GM21390 (cell line): ENCODE measurements around the gene SKA2.
"Not testable (repeated sequence)": the region's sequence is repeated elsewhere in the genome, so short reads cannot be mapped to it uniquely, and the experiment has no call there.

Experiments used
- ATAC-seq: cut with Tn5 transposase; IDR thresholded peaks from one replicate; pipeline ENCODE4 v1.9.1; 2021; ENCODE audit not compliant: unreplicated experiment

SKA2 gene

DNA sequence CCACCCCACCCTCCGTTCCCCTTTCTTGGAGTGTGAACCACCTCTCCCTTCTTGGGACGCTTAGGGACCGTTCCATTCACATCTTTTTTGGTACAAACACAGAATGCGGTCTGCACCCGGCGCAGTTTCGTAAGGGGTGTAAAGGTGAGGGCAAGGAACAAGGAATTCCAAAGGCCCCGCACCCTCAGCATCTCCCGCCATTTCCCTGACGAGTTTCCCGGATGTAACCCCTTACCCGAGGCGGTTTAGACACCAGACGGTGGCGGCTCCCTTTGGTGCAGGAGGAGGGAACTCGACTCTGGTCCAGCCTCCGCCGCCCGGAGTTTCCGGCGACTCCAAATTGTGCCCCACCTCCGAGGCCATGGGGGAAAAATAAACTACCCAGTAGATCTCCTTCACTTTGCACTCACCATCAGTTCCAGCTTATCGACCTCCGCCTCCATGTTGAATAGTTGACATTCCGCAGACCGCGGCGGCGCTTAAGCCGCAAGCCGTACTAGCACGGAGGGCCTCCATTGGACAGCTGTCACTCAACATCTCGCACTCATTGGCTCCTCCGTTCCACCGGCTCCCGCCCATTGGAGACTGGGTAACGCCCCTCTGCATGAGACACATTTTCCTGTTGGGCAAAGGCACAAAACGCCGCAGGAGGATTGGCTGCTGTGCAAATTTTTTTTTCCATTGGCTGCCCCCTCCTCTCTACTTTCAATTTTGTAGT is at the start of gene SKA2:
Gene SKA2 (minus strand): TSS at position 466 of the 718 bp plus-strand sequence. CDS start 23 bp downstream, at position 443.
- ATAC-seq: peak; percentile 76

DNA sequence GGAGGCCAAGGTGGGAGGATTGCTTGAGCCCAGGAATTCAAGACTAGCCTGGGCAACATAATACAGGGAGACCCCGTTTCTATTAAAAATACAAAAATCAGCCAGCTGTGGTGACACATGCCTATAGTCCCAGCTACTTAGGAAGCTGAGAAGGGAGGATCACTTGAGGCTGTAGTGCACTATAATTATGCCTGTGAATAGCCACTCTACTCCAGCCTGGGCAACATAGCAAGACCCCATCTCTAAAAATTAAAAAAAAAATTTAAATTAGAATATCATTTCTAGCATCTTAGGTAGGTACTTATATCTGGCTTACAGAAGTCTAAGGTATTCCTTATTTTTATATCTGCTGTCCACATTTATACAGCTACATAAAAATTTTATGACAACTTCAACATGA is 47.3 kb upstream of the SKA2 start:
- no peak for ATAC-seq

GRCh38 chr17:59199398-59199797 is 44.4 kb upstream of the SKA2 start:
- no peak for ATAC-seq

- no peak for ATAC-seq
Observed at GRCh38 chr17:59193336-59193862, 38.4 kb upstream of the SKA2 start.

DNA sequence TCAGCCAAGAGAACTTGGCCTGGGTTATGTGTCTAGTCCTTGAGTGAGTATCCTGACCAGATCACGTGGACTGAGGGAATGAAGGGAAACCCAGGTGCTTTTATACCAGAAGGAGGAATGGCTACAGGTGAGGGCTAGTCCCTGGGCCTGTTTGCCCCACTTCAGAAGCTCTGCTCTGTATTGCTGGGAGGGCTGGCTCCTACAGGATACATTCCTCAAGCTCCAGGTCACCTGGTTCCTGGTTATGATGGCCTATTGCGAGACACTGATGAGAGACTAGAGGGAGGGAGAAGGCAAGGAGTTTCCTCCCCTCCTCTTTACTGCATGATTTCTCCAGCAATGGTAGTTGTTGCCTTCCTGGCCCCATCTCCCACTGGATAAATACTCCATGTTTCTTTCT is 35.8 kb upstream of the SKA2 start:
- no peak for ATAC-seq

- no peak for ATAC-seq
Observed at GRCh38 chr17:59186850-59187249, 31.9 kb upstream of the SKA2 start.

GRCh38 chr17:59185997-59186396 is 31.0 kb upstream of the SKA2 start:
- ATAC-seq: no peak

DNA sequence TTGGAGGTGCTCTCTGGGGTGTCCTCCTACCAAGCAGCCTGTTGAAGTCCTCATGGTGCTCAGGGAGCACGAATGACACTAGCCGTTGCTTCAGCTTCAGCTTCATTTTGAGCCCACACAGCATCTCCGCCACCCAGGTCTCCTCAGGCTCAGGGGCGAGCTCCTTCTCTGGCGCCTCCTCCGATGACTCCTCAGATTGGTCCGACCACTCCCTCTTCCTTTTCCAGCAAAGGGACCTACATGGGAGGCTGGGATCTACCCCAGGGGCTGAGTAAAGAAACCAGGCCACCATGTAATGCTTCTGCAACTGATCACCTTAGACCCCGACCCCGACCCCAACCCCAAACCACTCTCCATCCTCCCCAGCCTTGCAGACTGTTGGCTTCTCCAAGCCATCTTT is 26.5 kb upstream of the SKA2 start:
- ATAC-seq: no peak

GRCh38 chr17:59180626-59181025 is 25.6 kb upstream of the SKA2 start:
- no peak for ATAC-seq

- not testable (repeated sequence) for ATAC-seq
Observed at GRCh38 chr17:59179601-59180000, 24.6 kb upstream of the SKA2 start.

- ATAC-seq: no peak
Observed at GRCh38 chr17:59178266-59178985, 23.4 kb upstream of the SKA2 start.

- ATAC-seq: no peak
Observed at GRCh38 chr17:59175076-59175475, 20.1 kb upstream of the SKA2 start.

DNA sequence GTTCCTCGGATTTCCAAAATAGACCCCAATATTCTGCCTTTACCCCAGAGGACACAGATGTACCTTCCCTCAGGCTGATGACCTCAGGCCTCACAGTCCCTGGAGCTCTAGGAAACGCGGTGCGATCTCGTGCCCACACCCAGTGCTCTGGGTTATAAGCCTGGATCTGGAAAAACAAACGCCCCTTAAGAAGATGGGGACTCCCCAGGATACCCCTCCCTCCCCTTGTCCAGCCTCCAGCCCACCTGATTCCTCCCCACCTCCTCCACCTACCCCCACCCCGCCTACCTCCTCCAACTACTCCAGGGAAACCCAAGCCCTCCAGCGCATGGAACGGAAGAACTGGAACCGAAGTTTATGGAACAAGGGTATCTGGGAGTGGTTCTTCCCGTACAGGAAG is 19.7 kb upstream of the SKA2 start:
- ATAC-seq: no peak

DNA sequence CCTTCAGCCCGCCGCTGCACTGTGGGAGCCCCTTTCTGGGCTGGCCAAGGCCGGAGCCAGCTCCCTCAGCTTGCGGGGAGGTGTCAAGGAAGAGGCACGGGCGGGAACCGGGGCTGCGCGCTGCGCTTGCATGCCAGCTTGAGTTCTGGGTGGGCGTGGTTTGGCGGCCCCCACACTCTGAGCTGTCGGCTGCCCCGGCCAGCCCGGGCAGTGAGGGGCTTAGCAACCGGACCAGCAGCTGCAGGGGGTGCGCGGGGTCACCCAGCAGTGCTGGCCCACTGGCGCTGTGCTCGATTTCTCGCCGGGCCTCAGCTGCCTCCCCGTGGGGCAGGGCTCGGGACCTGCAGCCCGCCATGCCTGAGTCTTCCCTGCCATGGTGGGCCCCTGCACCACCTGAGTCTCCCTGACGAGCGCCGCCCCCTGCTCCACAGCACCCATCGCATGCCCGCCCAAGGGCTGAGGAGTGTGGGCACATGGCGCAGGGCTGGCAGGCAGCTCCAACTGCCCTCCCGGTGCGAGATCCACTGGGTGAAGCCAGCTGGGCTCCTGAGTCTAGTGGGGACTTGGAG is 17.5 kb upstream of the SKA2 start:
- ATAC-seq: no peak

GRCh38 chr17:59167571-59168001 is 12.6 kb upstream of the SKA2 start:
- no peak for ATAC-seq

DNA sequence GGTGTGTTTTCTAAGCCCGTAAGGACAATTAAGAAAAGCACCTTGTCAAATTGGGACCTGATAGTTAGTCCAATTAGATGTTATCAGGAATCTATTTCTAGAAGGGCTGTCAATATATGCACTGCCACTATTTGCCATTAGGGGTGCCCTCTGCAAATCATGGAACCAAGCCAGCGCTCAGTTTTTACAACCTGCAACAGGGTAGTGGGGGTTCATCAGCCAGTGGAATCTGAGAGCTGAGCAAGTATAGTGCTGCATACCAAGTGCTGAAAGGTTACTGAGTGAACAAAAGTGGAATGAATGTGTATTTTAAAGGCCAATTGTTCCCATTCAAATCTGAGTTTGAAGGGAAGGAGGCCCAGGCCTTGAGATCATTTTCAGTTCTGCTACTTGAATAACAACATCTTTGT is 11.0 kb upstream of the SKA2 start:
- ATAC-seq: no peak

DNA sequence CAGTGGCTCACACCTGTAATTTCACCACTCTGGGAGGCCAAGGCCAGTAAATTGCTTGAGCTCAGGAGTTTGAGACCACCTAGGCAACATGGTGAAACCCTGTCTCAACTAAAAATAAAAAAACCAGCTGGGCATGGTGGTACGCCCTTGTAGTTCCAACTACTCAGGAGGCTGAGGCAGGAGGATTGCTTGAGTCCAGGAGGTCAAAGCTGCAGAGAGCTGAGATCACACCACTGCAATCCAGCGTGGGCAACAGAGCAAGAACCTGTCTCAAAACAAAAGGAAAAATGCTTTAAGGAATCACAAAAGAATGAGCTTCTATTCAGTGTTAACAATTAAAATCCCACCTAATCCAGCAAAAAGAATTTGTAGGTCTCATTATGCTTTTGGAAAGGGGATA is 6.5 kb upstream of the SKA2 start:
- no peak for ATAC-seq

- ATAC-seq: no peak
Observed at GRCh38 chr17:59160157-59161025, 5.4 kb upstream of the SKA2 start.

- peak; percentile 88 for ATAC-seq
Observed at GRCh38 chr17:59155439-59156177, 622 bp upstream of the SKA2 start, which contains the start of gene PRR11. TSS of gene PRR11 (plus strand) at chr17:59155746. CDS start at chr17:59169753, 14,007 bp downstream.

GRCh38 chr17:59154292-59154720 is 680 bp downstream of the SKA2 start:
- no peak for ATAC-seq
